ENCODE measurements around the gene LIPC. TPM values are rescaled to one million over a fixed set of nuclear protein-coding genes. Genes with fewer than 3 reads are reported as not detected.

The LIPC gene
- polyA plus RNA-seq, 3 donors = 0.37 TPM; not detected in 2

DNA sequence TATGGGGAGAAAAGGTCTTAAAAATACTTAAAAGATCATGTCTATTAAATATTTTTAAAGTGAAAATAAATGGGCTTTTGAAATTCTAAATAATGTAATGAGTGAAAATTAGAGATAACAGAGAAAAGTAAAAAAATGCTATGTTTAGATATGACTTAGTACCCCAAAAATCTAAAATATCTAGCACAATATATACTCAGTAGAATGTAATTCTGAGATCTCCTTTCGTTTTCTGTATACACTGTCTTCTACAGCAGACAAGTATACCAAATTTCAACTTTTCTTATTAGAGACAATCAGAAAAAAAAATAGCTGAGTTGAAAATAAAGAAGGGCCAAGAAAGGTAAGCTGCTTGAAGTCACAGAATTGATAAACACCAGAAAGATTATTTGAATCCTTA is 176.9 kb downstream of the LIPC start:
- TF ChIP-seq, protein P1, sequence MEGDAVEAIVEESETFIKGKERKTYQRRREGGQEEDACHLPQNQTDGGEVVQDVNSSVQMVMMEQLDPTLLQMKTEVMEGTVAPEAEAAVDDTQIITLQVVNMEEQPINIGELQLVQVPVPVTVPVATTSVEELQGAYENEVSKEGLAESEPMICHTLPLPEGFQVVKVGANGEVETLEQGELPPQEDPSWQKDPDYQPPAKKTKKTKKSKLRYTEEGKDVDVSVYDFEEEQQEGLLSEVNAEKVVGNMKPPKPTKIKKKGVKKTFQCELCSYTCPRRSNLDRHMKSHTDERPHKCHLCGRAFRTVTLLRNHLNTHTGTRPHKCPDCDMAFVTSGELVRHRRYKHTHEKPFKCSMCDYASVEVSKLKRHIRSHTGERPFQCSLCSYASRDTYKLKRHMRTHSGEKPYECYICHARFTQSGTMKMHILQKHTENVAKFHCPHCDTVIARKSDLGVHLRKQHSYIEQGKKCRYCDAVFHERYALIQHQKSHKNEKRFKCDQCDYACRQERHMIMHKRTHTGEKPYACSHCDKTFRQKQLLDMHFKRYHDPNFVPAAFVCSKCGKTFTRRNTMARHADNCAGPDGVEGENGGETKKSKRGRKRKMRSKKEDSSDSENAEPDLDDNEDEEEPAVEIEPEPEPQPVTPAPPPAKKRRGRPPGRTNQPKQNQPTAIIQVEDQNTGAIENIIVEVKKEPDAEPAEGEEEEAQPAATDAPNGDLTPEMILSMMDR (IDR thresholded peaks at IDR 0.05) = no peak
- Mint-ChIP-seq H3K4me1 (peaks cover 11% of the 10 kb centered on the region), H3K4me3 (no peak overlapping the region), H3K27ac (peak overlapping the region in 2 of 7 donors; percentile 39 to 64), H3K27me3 (ENCODE audit: low read depth in 3 of 3) (peaks cover 0 to under 1% (median 0%) of the 10 kb centered on the region in 3 donors), H3K9me3 (peaks cover 0 to under 1% (median 0%) of the 10 kb centered on the region in 7 donors), H3K36me3 (peaks cover 73% of the 10 kb centered on the region in 2 donors)
- no peaks in the 10 kb centered on the region for H3K27me3 ChIP-seq (ENCODE audit: control insufficient read depth in 2 of 2, insufficient read depth in 2 of 2, low read length in 2 of 2)
- no peaks in the 10 kb centered on the region for H3K4me1 ChIP-seq (ENCODE audit: control insufficient read depth in 1 of 2, insufficient read depth in 2 of 2, low read length in 2 of 2)
- H4K20me1 ChIP-seq (ENCODE audit: insufficient read depth, low read length) = peaks cover 42% of the 10 kb centered on the region
- peaks cover 71 to 93% of the 10 kb centered on the region in 2 donors for H3K36me3 ChIP-seq (replicated peaks in 1 of 2; ENCODE audit: control insufficient read depth in 1 of 2, insufficient read depth in 2 of 2, low read length in 2 of 2)
- no peak for DNase-seq
- H3K27ac ChIP-seq (ENCODE audit: low read depth in 1 of 2, low read length in 2 of 2) = no peak overlapping the region
- no peak overlapping the region for H2AFZ ChIP-seq (ENCODE audit: insufficient read depth, low read depth, low read length, poor library complexity, severe bottlenecking)
- H3K9me3 ChIP-seq (replicated peaks in 1 of 2; ENCODE audit: control insufficient read depth in 1 of 2, insufficient read depth in 1 of 2, low read length in 2 of 2) = no peaks in the 10 kb centered on the region
- H3K4me2 ChIP-seq (replicated peaks; ENCODE audit: extremely low read depth, low read length, poor library complexity, severe bottlenecking) = no peak overlapping the region
- H3K4me3 ChIP-seq (replicated peaks in 1 of 3; ENCODE audit: low read depth in 2 of 3, low read length in 3 of 3) = no peak overlapping the region
- intact Hi-C loops (cut with micrococcal nuclease) = no loop called here
- H3K79me2 ChIP-seq (ENCODE audit: insufficient read depth, low read length) = peaks cover 3% of the 10 kb centered on the region
- H3K9ac ChIP-seq (ENCODE audit: insufficient read depth, low read length, poor library complexity, severe bottlenecking) = no peak overlapping the region
- no CpG with 5 or more reads among the region's 1 CpG for WGBS (ENCODE audit: insufficient coverage)

DNA sequence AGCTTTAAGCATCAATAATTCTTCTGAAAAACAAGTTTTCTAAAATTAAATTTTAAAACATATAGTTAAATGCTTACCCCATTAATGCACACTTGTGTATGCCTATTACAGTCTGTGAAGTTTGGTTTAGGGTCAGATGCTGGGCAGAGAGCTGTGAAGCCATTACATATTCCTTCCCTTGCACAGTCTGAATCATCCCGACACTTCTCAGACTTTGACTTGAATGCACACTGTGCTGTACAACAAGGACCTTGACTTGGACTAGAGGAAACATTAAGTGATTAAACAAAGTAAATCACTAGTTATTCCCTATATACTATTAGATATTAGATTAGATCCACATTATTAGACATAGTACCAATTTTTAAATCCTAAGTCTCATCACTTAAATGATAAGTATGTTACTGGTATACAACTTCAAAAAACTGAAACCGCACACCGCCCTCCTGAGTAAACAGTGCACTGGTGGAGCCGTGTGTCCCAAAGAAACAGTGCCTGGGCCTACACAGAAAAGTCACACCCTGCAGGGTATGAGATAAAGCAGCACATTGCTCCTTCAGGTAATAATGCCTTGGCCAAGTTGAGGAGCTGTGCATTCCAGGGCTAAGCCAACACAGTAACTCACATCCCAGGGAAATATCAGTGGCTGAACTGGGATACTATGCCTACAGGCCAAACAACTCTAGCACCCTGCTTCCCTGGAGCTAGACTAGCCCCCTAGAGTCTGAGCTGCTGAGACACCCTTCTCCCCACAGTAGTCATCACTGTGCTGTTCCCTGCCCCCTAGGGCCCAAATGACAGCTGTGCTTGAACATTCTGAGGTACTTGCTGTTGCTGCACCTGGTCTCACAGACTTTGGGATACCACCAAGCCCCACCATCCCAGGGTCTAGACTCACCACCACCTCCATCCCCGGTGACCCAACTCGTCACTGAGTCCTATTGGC is 180.2 kb downstream of the LIPC start:
- intact Hi-C loops (cut with micrococcal nuclease) = no loop called here
- H3K27ac ChIP-seq (ENCODE audit: low read depth in 1 of 2, low read length in 2 of 2) = peak overlapping the region in 1 of 2 donors; percentile 34
- H3K9me3 Mint-ChIP-seq = peaks cover 4 to 24% (median 16%) of the 10 kb centered on the region in 7 donors
- peaks cover 0 to 2% (median 0%) of the 10 kb centered on the region in 3 donors for H3K27me3 Mint-ChIP-seq (ENCODE audit: low read depth in 3 of 3)
- H3K27me3 ChIP-seq (ENCODE audit: control insufficient read depth in 2 of 2, insufficient read depth in 2 of 2, low read length in 2 of 2) = no peaks in the 10 kb centered on the region
- H3K36me3 Mint-ChIP-seq = peaks cover 75 to 83% of the 10 kb centered on the region in 2 donors
- no peak overlapping the region for H3K4me3 ChIP-seq (replicated peaks in 1 of 3; ENCODE audit: low read depth in 2 of 3, low read length in 3 of 3)
- 100% methylated on average over 2 of the region's 6 CpGs for WGBS (ENCODE audit: insufficient coverage)
- no peaks in the 10 kb centered on the region for H3K4me1 ChIP-seq (ENCODE audit: control insufficient read depth in 1 of 2, insufficient read depth in 2 of 2, low read length in 2 of 2)
- H3K36me3 ChIP-seq (replicated peaks in 1 of 2; ENCODE audit: control insufficient read depth in 1 of 2, insufficient read depth in 2 of 2, low read length in 2 of 2) = peaks cover 53 to 91% of the 10 kb centered on the region in 2 donors
- no peak overlapping the region for H3K4me2 ChIP-seq (replicated peaks; ENCODE audit: extremely low read depth, low read length, poor library complexity, severe bottlenecking)
- H3K4me1 Mint-ChIP-seq = peaks cover 10% of the 10 kb centered on the region
- no peak for DNase-seq
- H3K9ac ChIP-seq (ENCODE audit: insufficient read depth, low read length, poor library complexity, severe bottlenecking) = no peak overlapping the region
- H2AFZ ChIP-seq (ENCODE audit: insufficient read depth, low read depth, low read length, poor library complexity, severe bottlenecking) = no peak overlapping the region
- peak overlapping the region in 5 of 7 donors; percentile 8 to 63 (median 61) for H3K27ac Mint-ChIP-seq
- peaks cover 7 to 8% of the 10 kb centered on the region in 2 donors for H3K9me3 ChIP-seq (replicated peaks in 1 of 2; ENCODE audit: control insufficient read depth in 1 of 2, insufficient read depth in 1 of 2, low read length in 2 of 2)
- peaks cover 20% of the 10 kb centered on the region for H3K79me2 ChIP-seq (ENCODE audit: insufficient read depth, low read length)
- TF ChIP-seq, protein P1 (IDR thresholded peaks at IDR 0.05) = no peak
- no peak overlapping the region for H3K4me3 Mint-ChIP-seq
- H4K20me1 ChIP-seq (ENCODE audit: insufficient read depth, low read length) = peaks cover 52% of the 10 kb centered on the region

Data from CD14-positive monocyte (primary cell).